A673 (cell line): ENCODE data around the gene PELI2. TPM values are rescaled to one million over a fixed set of nuclear protein-coding genes. Genes with fewer than 3 reads are reported as not detected.

Source experiments
- BruUV-seq: library from RNA; stranded (reverse); fragments of 400-500 nt; replicated peaks from 2 replicates; lab custom pipeline; 2021; lab: Mats Ljungman, UMichigan
- CTCF ChIA-PET: fragments of 300-600 bp; sonication (Branson Sonifier 250); formaldehyde crosslinking; loops from one replicate; lab custom pipeline; 2022; ENCODE audit warnings: antibody characterized with exemption; lab: Charles Lee
- POLR2A ChIA-PET: fragments of 300-600 bp; sonication (Branson Sonifier 250); formaldehyde crosslinking; loops from one replicate; lab custom pipeline; 2022; ENCODE audit warnings: antibody characterized with exemption; ENCODE audit not compliant: low non-redundant PET; lab: Charles Lee
- DNase-seq: peaks from one replicate; pipeline ENCODE4 v3.0.0-alpha.2; 2015; ENCODE audit warnings: low spot score
- H3K27ac ChIP-seq: fragments of 200-600 bp; sonication (generic); 2 replicates; pipeline ENCODE4 v1.5.1; 2016; ENCODE audit warnings: mixed run types, low read depth, mild to moderate bottlenecking, mixed read lengths, antibody characterized with exemption, low read length; ENCODE audit not compliant: poor library complexity, severe bottlenecking
- H3K27me3 ChIP-seq: fragments of 200-600 bp; sonication (generic); replicated peaks from 2 replicates; pipeline ENCODE4 v1.6.1; 2017; ENCODE audit warnings: mixed run types, low read depth, mild to moderate bottlenecking, mixed read lengths, antibody characterized with exemption, low read length; ENCODE audit not compliant: insufficient read depth, poor library complexity
- H3K36me3 ChIP-seq: fragments of 200-600 bp; sonication (generic); 2 replicates; pipeline ENCODE4 v1.6.1; 2016; ENCODE audit warnings: mixed run types, mild to moderate bottlenecking, mixed read lengths, antibody characterized with exemption, low read length; ENCODE audit not compliant: insufficient read depth, poor library complexity, severe bottlenecking
- H3K4me1 ChIP-seq: fragments of 200-600 bp; sonication (generic); 2 replicates; pipeline ENCODE4 v1.6.1; 2017; ENCODE audit warnings: mixed run types, mild to moderate bottlenecking, mixed read lengths, antibody characterized with exemption, low read length; ENCODE audit not compliant: insufficient read depth, poor library complexity, severe bottlenecking
- H3K4me3 ChIP-seq: fragments of 200-600 bp; sonication (generic); 2 replicates; pipeline ENCODE4 v1.5.1; 2016; ENCODE audit warnings: low read depth, mixed run types, mild to moderate bottlenecking, mixed read lengths, low read length; ENCODE audit not compliant: poor library complexity, severe bottlenecking
- H3K9me3 ChIP-seq: fragments of 200-600 bp; sonication (generic); 2 replicates; pipeline ENCODE4 v1.6.1; 2016; ENCODE audit warnings: mixed run types, low read depth, mild to moderate bottlenecking, mixed read lengths, antibody characterized with exemption, low read length; ENCODE audit not compliant: poor library complexity, severe bottlenecking
- EZH2 ChIP-seq: fragments of 200-600 bp; sonication (generic); IDR thresholded peaks from 2 replicates; pipeline ENCODE4 v1.6.1; 2017; ENCODE audit warnings: borderline replicate concordance, low read depth, mild to moderate bottlenecking, mixed read lengths, antibody characterized with exemption, low read length; ENCODE audit not compliant: poor library complexity, severe bottlenecking
- intact Hi-C: fragments of 100-400 bp; cut with micrococcal nuclease; formaldehyde crosslinking; loops from one replicate; pipeline ENCODE4 v1.10.0; 2022; ENCODE audit not compliant: unreplicated experiment
- total RNA-seq: library from RNA; stranded (reverse); gene quantifications from 2 replicates; pipeline ENCODE4 v1.2.3, GENCODE V29; 2021
- TF ChIP-seq, protein P1 (sequence below): fragments of 300-800, 200-600 bp; sonication (generic); conservative IDR thresholded peaks from 2 replicates; pipeline ENCODE4 v1.5.1; 2017; ENCODE audit warnings: low read depth, mild to moderate bottlenecking, antibody characterized with exemption, low read length, moderate library complexity, mixed read lengths

Gene PELI2
- total RNA-seq, 1 experiment from 2014 or later, result 5.5 TPM

GRCh38 chr14:56210571-56210970, 92.4 kb downstream of the PELI2 start:
- CTCF ChIA-PET, result no interaction called here
- DNase-seq, result no peak

GRCh38 chr14:56211084-56211483, 92.9 kb downstream of the PELI2 start:
- Histone ChIP-seq H3K27ac (no peak overlapping the region), H3K9me3 (no peaks in the 10 kb centered on the region), H3K4me1 (no peaks in the 10 kb centered on the region), H3K4me3 (no peak overlapping the region), H3K36me3 (no peaks in the 10 kb centered on the region), H3K27me3 (no peaks in the 10 kb centered on the region)
- TF ChIP-seq, protein P1, sequence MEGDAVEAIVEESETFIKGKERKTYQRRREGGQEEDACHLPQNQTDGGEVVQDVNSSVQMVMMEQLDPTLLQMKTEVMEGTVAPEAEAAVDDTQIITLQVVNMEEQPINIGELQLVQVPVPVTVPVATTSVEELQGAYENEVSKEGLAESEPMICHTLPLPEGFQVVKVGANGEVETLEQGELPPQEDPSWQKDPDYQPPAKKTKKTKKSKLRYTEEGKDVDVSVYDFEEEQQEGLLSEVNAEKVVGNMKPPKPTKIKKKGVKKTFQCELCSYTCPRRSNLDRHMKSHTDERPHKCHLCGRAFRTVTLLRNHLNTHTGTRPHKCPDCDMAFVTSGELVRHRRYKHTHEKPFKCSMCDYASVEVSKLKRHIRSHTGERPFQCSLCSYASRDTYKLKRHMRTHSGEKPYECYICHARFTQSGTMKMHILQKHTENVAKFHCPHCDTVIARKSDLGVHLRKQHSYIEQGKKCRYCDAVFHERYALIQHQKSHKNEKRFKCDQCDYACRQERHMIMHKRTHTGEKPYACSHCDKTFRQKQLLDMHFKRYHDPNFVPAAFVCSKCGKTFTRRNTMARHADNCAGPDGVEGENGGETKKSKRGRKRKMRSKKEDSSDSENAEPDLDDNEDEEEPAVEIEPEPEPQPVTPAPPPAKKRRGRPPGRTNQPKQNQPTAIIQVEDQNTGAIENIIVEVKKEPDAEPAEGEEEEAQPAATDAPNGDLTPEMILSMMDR, result no peak
- no peak for TF ChIP-seq EZH2
- DNase-seq, result no peak
- intact Hi-C loops, result no loop called here
- CTCF ChIA-PET, result no interaction called here
- POLR2A ChIA-PET, result no interaction called here
- no TSS peak for BruUV-seq

More at GRCh38 chr14:56210571-56210970, 92.4 kb downstream of the PELI2 start:
- intact Hi-C loops, result no loop called here
- H3K27me3 ChIP-seq, result no peaks in the 10 kb centered on the region
- no TSS peak for BruUV-seq
- H3K9me3 ChIP-seq, result no peaks in the 10 kb centered on the region
- no peak overlapping the region for H3K27ac ChIP-seq
- H3K36me3 ChIP-seq, result no peaks in the 10 kb centered on the region
- POLR2A ChIA-PET, result no interaction called here
- no peak for TF ChIP-seq EZH2
- TF ChIP-seq, protein P1, result no peak
- H3K4me1 ChIP-seq, result no peaks in the 10 kb centered on the region
- no peak overlapping the region for H3K4me3 ChIP-seq

DNA sequence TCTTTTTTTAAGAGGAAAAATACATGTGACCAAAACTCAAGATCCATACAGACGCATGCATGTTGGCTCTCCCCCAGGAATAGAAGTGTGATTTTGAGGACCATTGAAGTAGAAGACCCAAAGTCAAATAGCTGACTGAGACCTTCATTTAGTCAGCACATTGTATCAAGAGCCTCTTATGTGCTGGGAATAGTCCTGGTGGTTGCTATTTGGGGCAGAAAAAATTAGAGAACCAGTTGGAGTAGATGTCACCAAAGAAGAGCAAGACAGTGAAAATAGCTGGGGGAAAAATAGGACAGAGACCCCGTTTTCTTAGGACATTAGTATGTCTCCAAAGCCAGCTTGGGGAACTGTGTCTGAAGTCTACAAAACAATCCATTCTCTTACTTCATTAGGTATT, 93.6 kb downstream of the PELI2 start:
- Histone ChIP-seq H3K9me3 (no peaks in the 10 kb centered on the region), H3K27ac (no peak overlapping the region), H3K4me1 (peaks cover 7% of the 10 kb centered on the region), H3K4me3 (no peak overlapping the region), H3K36me3 (no peaks in the 10 kb centered on the region), H3K27me3 (no peaks in the 10 kb centered on the region)
- no peak for DNase-seq
- ChIA-PET CTCF (no interaction called here), POLR2A (no interaction called here)
- TF ChIP-seq, protein P1, result no peak
- TF ChIP-seq EZH2, result no peak
- BruUV-seq, result no TSS peak
- intact Hi-C loops, result no loop called here
